Activated CD8-positive, alpha-beta T cell treated with anti-CD3 and anti-CD28 coated beads for 36 hours (primary cell): ENCODE results near the gene NIM1K. TPM values are rescaled to one million over a fixed set of nuclear protein-coding genes. Genes with fewer than 3 reads are reported as not detected.

Experiments used
- ATAC-seq: fragments of 200-7000 bp; cut with Tn5 transposase; one replicate; pipeline ENCODE4 v1.10.0; 2021; ENCODE audit warnings: mild to moderate bottlenecking, moderate library complexity
- CTCF ChIA-PET: fragments of 350-600 bp; sonication (Branson Sonifier 250); formaldehyde crosslinking; loops from one replicate; lab custom pipeline; 2021; ENCODE audit warnings: antibody characterized with exemption; lab: Charles Lee
- POLR2A ChIA-PET: fragments of 350-600 bp; sonication (Branson Sonifier 250); formaldehyde crosslinking; loops from one replicate; lab custom pipeline; 2021; ENCODE audit warnings: antibody characterized with exemption; lab: Charles Lee
- DNase-seq: peaks from one replicate; pipeline ENCODE4 v3.0.0-alpha.2; 2020
- H3K27ac Mint-ChIP-seq: one replicate; pipeline ENCODE4 v1.8.0; 2021; ENCODE audit warnings: mild to moderate bottlenecking, mixed read lengths
- H3K27me3 Mint-ChIP-seq: one replicate; pipeline ENCODE4 v1.8.0; 2021; ENCODE audit warnings: mixed read lengths
- H3K36me3 Mint-ChIP-seq: one replicate; pipeline ENCODE4 v1.8.0; 2021; ENCODE audit warnings: low read depth, mixed read lengths
- H3K4me1 Mint-ChIP-seq: one replicate; pipeline ENCODE4 v1.8.0; 2021; ENCODE audit warnings: low read depth, mixed read lengths
- H3K4me3 Mint-ChIP-seq: one replicate; pipeline ENCODE4 v1.8.0; 2021; ENCODE audit warnings: mild to moderate bottlenecking, moderate library complexity, mixed read lengths
- H3K9me3 Mint-ChIP-seq: one replicate; pipeline ENCODE4 v1.8.0; 2021; ENCODE audit warnings: mixed read lengths
- CTCF ChIP-seq: fragments of 200-600 bp; IDR thresholded peaks from one replicate; pipeline ENCODE4 v1.8.0; 2022; ENCODE audit warnings: antibody characterized with exemption, mild to moderate bottlenecking
- intact Hi-C: fragments of 100-400 bp; cut with micrococcal nuclease; formaldehyde crosslinking; loops from one replicate; pipeline ENCODE4 v1.10.0; 2022
- total RNA-seq, 2 experiments: library from RNA; stranded (reverse); gene quantifications; one replicate each; pipeline ENCODE4 v1.2.3, GENCODE V29; 2021

NIM1K gene
- total RNA-seq, 2 experiments from 2014 or later = 2.1 to 3.2 TPM

- no peak for TF ChIP-seq CTCF
- intact Hi-C loops = no loop called here
- DNase-seq (no peak), ATAC-seq (no peak)
- Mint-ChIP-seq H3K27me3 (peaks cover 24% of the 10 kb centered on the region), H3K9me3 (peaks cover 1% of the 10 kb centered on the region), H3K27ac (no peak overlapping the region), H3K4me3 (no peak overlapping the region), H3K36me3 (no peaks in the 10 kb centered on the region), H3K4me1 (no peaks in the 10 kb centered on the region)
- ChIA-PET CTCF (interaction anchor here (1.6 kb wide), 1 partner anchor 18 kb away, joined by 3 read pairs; no protein-coding TSS in a partner anchor), POLR2A (no interaction called here)
These were observed 76.3 kb downstream of the NIM1K start for GRCh38 chr5:43268188-43268820.

GRCh38 chr5:43270645-43271044 lies 78.6 kb downstream of the NIM1K start:
- Mint-ChIP-seq H3K9me3 (peaks cover 1% of the 10 kb centered on the region), H3K4me1 (no peaks in the 10 kb centered on the region), H3K27me3 (peaks cover 14% of the 10 kb centered on the region), H3K4me3 (no peak overlapping the region), H3K27ac (no peak overlapping the region), H3K36me3 (no peaks in the 10 kb centered on the region)
- no peak for DNase-seq
- TF ChIP-seq CTCF = no peak
- intact Hi-C loops = no loop called here
- ChIA-PET CTCF (interaction anchor here (1.0 kb wide), 1 partner anchor 150 kb away, joined by 3 read pairs; no protein-coding TSS in a partner anchor), POLR2A (no interaction called here)
- ATAC-seq = no peak

- intact Hi-C loops = no loop called here
- no peak for TF ChIP-seq CTCF
- no peak overlapping the region for H3K27ac Mint-ChIP-seq
These were observed 81.5 kb downstream of the NIM1K start for GRCh38 chr5:43273552-43273951.

GRCh38 chr5:43274435-43275114 lies 82.5 kb downstream of the NIM1K start:
- DNase-seq (no peak), ATAC-seq (no peak)
- Mint-ChIP-seq H3K4me3 (no peak overlapping the region), H3K27ac (no peak overlapping the region), H3K4me1 (no peaks in the 10 kb centered on the region), H3K27me3 (peaks cover 9% of the 10 kb centered on the region), H3K36me3 (no peaks in the 10 kb centered on the region), H3K9me3 (no peaks in the 10 kb centered on the region)
- CTCF ChIA-PET = interaction anchor here (0.9 kb wide), 1 partner anchor 115 kb away, joined by 4 read pairs; no protein-coding TSS in a partner anchor
- POLR2A ChIA-PET = no interaction called here
- no peak for TF ChIP-seq CTCF
- intact Hi-C loops = no loop called here

More at GRCh38 chr5:43273552-43273951, 81.5 kb downstream of the NIM1K start:
- H3K4me1 Mint-ChIP-seq = no peaks in the 10 kb centered on the region
- no peaks in the 10 kb centered on the region for H3K9me3 Mint-ChIP-seq
- H3K36me3 Mint-ChIP-seq = no peaks in the 10 kb centered on the region
- no peak for DNase-seq
- ATAC-seq = no peak
- POLR2A ChIA-PET = no interaction called here
- H3K4me3 Mint-ChIP-seq = no peak overlapping the region
- peaks cover 11% of the 10 kb centered on the region for H3K27me3 Mint-ChIP-seq
- CTCF ChIA-PET = no interaction called here

GRCh38 chr5:43275391-43275790 lies 83.4 kb downstream of the NIM1K start:
- no peak overlapping the region for H3K4me3 Mint-ChIP-seq
- ATAC-seq (no peak), DNase-seq (no peak)
- H3K27me3 Mint-ChIP-seq = peaks cover 3% of the 10 kb centered on the region
- ChIA-PET CTCF (no interaction called here), POLR2A (interaction anchor here (1.7 kb wide), 1 partner anchor 19 kb away, joined by 5 read pairs; no protein-coding TSS in a partner anchor)
- H3K4me1 Mint-ChIP-seq = no peaks in the 10 kb centered on the region
- no peak overlapping the region for H3K27ac Mint-ChIP-seq
- TF ChIP-seq CTCF = no peak
- no peaks in the 10 kb centered on the region for H3K9me3 Mint-ChIP-seq
- H3K36me3 Mint-ChIP-seq = no peaks in the 10 kb centered on the region
- intact Hi-C loops = no loop called here
